SH-SY5Y (cell line): ENCODE measurements around the gene ABTB2.

ENCODE experiments used
- GATA2 ChIP-seq: IDR thresholded peaks from 2 replicates; pipeline ENCODE4 v1.6.1; 2011; ENCODE audit warnings: mild to moderate bottlenecking, low read depth, low read length
- GATA3 ChIP-seq: IDR thresholded peaks from 2 replicates; pipeline ENCODE4 v1.6.1; 2011; ENCODE audit warnings: low read depth, mild to moderate bottlenecking, low read length, moderate library complexity

DNA sequence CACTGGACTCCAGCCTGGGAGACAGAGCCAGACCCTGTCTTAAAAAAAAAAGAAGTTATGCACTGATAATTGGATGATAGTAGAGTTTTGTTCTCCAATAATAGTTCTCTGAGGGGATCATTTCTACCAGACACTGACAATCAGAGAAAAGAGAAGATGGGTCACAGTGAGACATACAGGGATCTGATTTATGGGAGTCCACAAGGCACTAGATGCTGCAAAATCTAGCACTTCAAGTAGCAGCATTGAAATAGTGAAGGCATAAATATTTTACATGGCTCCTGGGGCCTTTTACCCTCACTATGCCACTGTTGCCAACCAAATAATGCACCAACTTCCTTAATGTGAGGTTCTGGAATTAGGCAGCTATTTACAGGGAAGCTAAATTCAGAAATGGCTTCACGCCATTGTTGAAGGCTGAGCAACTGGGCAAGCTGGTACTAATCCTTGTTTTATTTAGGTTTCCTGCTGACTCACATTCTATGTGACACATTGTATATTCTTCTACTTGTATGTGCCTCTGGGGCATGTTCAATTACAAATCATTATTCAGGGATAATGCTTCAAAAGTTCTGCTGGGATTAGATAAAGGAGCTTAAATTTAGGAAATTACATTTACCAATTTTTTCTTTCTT lies 38.2 kb upstream of the ABTB2 start:
- TF ChIP-seq GATA2 = no peak
- no peak for TF ChIP-seq GATA3
